Prostate gland (tissue), 2 donors: ENCODE data around the gene HSBP1L1. TPM values are rescaled to one million over a fixed set of nuclear protein-coding genes. Genes with fewer than 3 reads are reported as not detected.

Source experiments
- DNase-seq: peaks from one replicate; pipeline ENCODE4 v3.0.0-alpha.2; 2019; ENCODE audit warnings: low spot score
- H3K27ac ChIP-seq, 2 donors: fragments of 200-600 bp; sonication (generic); 2 replicates each; pipeline ENCODE4 v1.5.1; 2017 to 2019
- H3K27me3 ChIP-seq: fragments of 200-600 bp; sonication (generic); replicated peaks from 2 replicates; pipeline ENCODE4 v1.5.1; 2019; ENCODE audit not compliant: insufficient read depth
- H3K36me3 ChIP-seq, 2 donors: fragments of 200-600 bp; sonication (generic); 1 replicate in 1 of 2; 2 replicates in 1 of 2; pipeline versions ENCODE4 v1.5.1 to v1.8.1; 2017 to 2019
- H3K4me1 ChIP-seq: fragments of 200-600 bp; sonication (generic); replicated peaks from 2 replicates; pipeline ENCODE4 v1.5.1; 2019
- H3K4me3 ChIP-seq, 2 donors: fragments of 200-600 bp; sonication (generic); 2 replicates each; pipeline ENCODE4 v1.5.1; 2017 to 2019
- H3K9me3 ChIP-seq: fragments of 200-600 bp; sonication (generic); 2 replicates; pipeline ENCODE4 v1.5.1; 2017
- CTCF ChIP-seq, 4 experiments: fragments of 200-600 bp in 2 of 4; fragments of 450-650 bp in 2 of 4; sonication (generic) in 2 of 4; IDR thresholded peaks; 1 replicate in 3 of 4; 2 replicates in 1 of 4; pipeline ENCODE4 v1.5.1; 2016 to 2019; ENCODE audit warnings: antibody characterized with exemption in 4 of 4, mild to moderate bottlenecking in 2 of 4, moderate library complexity in 2 of 4
- POLR2A ChIP-seq: fragments of 450-650 bp; IDR thresholded peaks from one replicate; pipeline ENCODE4 v1.6.1; 2016; ENCODE audit warnings: antibody characterized with exemption, mild to moderate bottlenecking
- POLR2AphosphoS5 ChIP-seq: sonication (generic); formaldehyde crosslinking; IDR thresholded peaks from one replicate; pipeline ENCODE4 v1.6.1; 2017; ENCODE audit warnings: antibody characterized with exemption
- WGBS: methylation state at CpG from one replicate; pipeline ENCODE4 v1.1.5; 2018; 5-methylcytosine and 5-hydroxymethylcytosine counted together
- intact Hi-C: fragments of 100-400 bp; cut with DNase I; formaldehyde crosslinking; loops from one replicate; pipeline ENCODE4 v1.14.2; 2022
- total RNA-seq, 2 donors: library from RNA; depleted of rRNA; stranded (reverse); fragments of >200 nt; gene quantifications; one replicate each; pipeline ENCODE4 v1.1.0, GENCODE V29; 2016

Gene HSBP1L1
- total RNA-seq, 2 donors from 2014 or later, result 20.4 to 66.9 TPM

DNA sequence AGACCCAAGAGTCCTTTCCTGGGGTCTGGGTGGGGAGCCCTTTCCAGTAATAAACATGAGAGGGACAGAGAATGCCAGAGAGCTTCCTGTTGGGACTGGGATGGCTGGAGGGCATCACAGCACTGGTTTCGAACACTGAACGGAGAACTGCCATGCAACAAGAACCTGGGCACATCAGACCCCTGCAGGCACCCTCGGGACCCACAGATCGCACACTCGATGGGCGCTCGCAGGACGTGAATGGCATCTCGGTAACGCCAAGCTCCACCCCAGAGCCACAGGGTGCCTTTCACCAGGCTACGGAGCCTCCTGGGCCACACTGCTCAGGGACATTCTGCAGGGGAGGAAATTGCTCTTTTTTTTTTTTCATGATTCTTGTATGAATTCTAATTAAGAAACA is 38.1 kb upstream of the HSBP1L1 start:
- intact Hi-C loops, result no loop called here
- TF ChIP-seq POLR2A (no peak), CTCF (IDR thresholded peaks at IDR 0.05) (no peak), POLR2AphosphoS5 (no peak)
- Histone ChIP-seq H3K9me3 (no peaks in the 10 kb centered on the region), H3K27me3 (no peaks in the 10 kb centered on the region), H3K4me3 (no peak overlapping the region), H3K27ac (no peak overlapping the region), H3K4me1 (peaks cover 5% of the 10 kb centered on the region), H3K36me3 (no peaks in the 10 kb centered on the region)
- 96% methylated on average over 11 of the region's 11 CpGs for WGBS
- DNase-seq, result no peak

DNA sequence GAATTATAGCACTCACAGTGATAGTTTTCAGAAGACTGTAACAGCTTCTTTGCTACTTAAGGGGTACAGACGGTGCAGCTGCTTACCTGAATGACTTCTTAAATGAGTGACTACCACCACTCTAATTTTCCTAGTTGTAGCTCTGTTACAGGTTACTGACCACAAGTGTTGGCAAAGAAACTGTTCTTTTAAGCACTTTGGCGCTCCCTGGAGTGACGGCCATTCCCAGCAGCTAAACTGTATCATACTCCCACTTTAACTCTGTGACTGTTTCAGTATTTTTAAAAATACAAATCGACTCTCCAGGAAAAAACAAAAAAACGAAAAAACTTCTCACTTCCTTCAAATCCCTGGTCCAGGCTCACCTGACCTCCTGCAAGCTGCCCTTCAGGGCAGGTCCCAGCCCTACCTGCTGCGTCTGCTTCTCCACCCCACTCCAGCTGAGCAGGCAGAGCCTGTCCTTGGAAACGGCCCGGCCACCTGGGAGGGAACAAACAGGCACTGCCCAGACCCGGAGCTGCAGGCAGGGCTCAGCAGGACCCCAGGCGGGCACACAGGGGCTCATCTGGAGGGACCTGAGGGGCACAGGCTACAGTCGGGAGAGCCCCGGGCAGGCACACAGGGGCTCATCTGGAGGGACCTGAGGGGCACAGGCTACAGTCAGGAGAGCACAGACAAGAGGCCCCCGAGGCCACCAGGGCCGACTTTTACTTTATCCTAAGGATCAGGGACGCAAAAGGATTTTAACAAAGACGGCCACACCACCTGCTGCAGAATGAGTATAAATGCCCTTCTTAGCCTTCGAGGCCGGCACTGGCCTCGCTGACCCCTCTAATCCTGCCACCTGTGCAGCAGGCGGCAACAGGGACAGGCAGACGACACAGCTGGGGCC is 37.5 kb upstream of the HSBP1L1 start:
- Histone ChIP-seq H3K4me1 (peaks cover 5% of the 10 kb centered on the region), H3K9me3 (no peaks in the 10 kb centered on the region), H3K27ac (no peak overlapping the region), H3K4me3 (no peak overlapping the region), H3K36me3 (no peaks in the 10 kb centered on the region), H3K27me3 (no peaks in the 10 kb centered on the region)
- intact Hi-C loops, result no loop called here
- TF ChIP-seq CTCF (IDR thresholded peaks at IDR 0.05) (no peak), POLR2A (no peak), POLR2AphosphoS5 (no peak)
- WGBS, result 91% methylated on average over 21 of the region's 21 CpGs
- DNase-seq, result no peak

DNA sequence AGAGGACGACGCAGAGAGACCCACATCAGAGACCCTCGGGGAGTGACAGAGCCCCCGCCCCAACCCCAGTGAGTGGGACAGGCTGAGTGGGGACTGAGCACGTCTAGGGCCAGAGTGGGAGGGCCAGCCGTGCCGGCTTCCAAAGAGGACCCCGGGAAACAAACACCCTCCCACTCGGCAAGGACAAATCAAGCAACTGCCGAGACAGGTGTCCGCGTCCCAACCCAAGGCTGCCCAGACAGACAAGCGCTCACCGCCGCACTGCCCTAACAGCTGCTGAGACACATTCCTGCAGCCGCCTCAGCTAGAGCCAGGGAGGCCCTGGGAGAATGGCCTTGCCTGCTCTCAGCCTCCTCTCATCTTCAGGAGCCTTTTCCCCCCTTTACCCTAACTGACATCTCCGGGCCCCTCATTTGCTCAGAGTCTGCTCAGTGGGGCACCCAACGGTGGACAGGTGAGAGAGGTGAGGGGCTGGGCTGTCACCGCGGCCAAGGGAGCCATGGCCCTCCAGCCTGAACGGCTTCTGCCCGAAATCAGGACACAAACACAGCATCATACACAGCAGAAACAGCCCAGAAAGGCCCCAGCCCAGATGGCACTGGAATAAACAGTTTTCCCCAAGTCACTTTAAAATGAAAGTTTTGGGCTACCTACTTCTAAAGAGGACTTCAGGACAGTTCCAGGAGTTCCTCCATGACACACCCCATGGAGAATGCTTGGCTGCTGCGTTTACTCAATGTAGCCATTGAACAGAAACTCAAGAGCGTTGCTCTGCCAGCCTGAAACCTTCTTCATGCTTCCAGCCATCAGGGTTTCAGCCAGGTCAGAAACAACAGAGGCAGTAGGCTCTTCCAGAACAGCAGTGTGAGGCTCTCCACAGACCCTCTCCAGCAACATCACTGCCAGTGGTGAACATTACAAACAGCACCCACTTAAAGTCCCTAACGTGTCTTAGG is 36.6 kb upstream of the HSBP1L1 start:
- Histone ChIP-seq H3K4me3 (no peak overlapping the region), H3K9me3 (no peaks in the 10 kb centered on the region), H3K27ac (no peak overlapping the region), H3K36me3 (no peaks in the 10 kb centered on the region), H3K27me3 (no peaks in the 10 kb centered on the region), H3K4me1 (peaks cover 5% of the 10 kb centered on the region)
- TF ChIP-seq POLR2AphosphoS5, result no peak
- TF ChIP-seq POLR2A, result no peak
- no peak for TF ChIP-seq CTCF (IDR thresholded peaks at IDR 0.05)
- intact Hi-C loops, result no loop called here
- DNase-seq, result no peak
- 93% methylated on average over 22 of the region's 25 CpGs for WGBS

DNA sequence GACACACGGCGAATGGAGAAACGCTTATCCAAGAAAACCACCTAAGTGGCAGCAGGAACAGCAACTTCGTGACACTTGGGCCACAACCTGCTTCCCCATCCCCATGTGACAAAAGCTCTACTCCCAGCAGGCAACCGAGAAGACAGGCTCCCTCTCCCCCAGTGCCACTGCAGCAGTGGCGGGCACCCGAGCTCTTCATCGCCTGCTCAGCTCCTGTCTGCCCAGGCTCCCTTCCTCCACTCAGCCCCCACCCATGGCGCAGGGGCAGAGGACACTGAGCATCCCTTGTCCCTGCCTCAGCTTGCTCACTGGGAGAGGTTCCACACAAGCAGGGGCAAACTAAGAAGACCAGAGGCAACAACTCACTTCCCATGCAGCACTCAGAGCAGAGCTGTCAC is 35.9 kb upstream of the HSBP1L1 start:
- TF ChIP-seq CTCF (IDR thresholded peaks at IDR 0.05) (no peak), POLR2AphosphoS5 (no peak), POLR2A (no peak)
- no peak for DNase-seq
- no peak overlapping the region for H3K4me3 ChIP-seq
- WGBS, result 92% methylated on average over 9 of the region's 9 CpGs
- peaks cover 5% of the 10 kb centered on the region for H3K4me1 ChIP-seq
- no peak overlapping the region for H3K27ac ChIP-seq
- H3K9me3 ChIP-seq, result no peaks in the 10 kb centered on the region
- H3K36me3 ChIP-seq, result no peaks in the 10 kb centered on the region
- intact Hi-C loops, result no loop called here
- no peaks in the 10 kb centered on the region for H3K27me3 ChIP-seq
